Measurements from ENCODE around the gene APELA.

- TF ChIP-seq POLR2AphosphoS5 (IDR thresholded peaks at IDR 0.05; ENCODE audit: low read depth, low read length) (no peak), POLR2A (IDR thresholded peaks at IDR 0.05; ENCODE audit: low read depth, low read length) (no peak)
These were observed 29.4 kb downstream of the APELA start for GRCh38 chr4:164906368-164906767.

Measured in GM12892 (cell line).